ENCODE results near the gene RIN2. TPM values are rescaled to one million over a fixed set of nuclear protein-coding genes. Genes with fewer than 3 reads are reported as not detected.

The RIN2 gene
- total RNA-seq, 1 experiment from 2014 or later: 1.0 TPM

DNA sequence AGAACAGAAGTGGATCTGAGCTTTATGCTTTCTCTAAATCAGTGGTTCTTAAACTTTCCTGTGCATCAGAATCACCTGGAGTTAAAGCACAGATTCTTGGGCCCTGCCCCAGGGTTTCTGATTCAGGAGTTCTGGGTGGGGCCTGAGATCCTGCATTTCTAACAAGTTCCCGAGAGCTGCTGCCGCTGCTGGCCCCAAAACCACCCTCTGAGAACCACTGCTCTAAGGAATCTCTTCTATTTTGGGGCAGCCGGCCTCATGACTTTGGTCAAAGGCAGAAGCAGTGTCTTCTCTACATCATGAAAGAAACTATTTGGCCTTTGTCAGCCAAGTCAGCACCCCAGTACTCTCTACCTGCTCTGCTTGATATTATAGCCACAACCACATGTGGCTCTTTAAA is 42.1 kb upstream of the RIN2 start:
- H3K56ac ChIP-seq (ENCODE audit: insufficient read length, low read depth, low read length): no peak overlapping the region
- no peak overlapping the region for H2AFZ ChIP-seq (ENCODE audit: low read length)

More for the DNA sequence above, 42.1 kb upstream of the RIN2 start:
- Histone ChIP-seq H3K9ac (ENCODE audit: extremely low read depth, insufficient read length, low read length) (no peak overlapping the region), H2BK120ac (ENCODE audit: low read depth, low read length, poor library complexity, severe bottlenecking) (no peak overlapping the region), H4K8ac (replicated peaks; ENCODE audit: insufficient read length, low read depth, low read length) (no peak overlapping the region), H3K23me2 (ENCODE audit: insufficient read length, low read depth, low read length, poor library complexity, severe bottlenecking) (no peaks in the 10 kb centered on the region), H3K4me1 (ENCODE audit: insufficient read depth, low read length) (no peaks in the 10 kb centered on the region), H2BK5ac (ENCODE audit: insufficient read length, low read length) (no peak overlapping the region), H3K14ac (ENCODE audit: insufficient read depth, low read length) (no peak overlapping the region), H3K18ac (ENCODE audit: insufficient read length, low read depth, low read length) (no peak overlapping the region), H2AK5ac (ENCODE audit: insufficient read length, low read length) (no peak overlapping the region), H3T11ph (ENCODE audit: low read length) (no peak overlapping the region), H2BK20ac (ENCODE audit: low read depth, low read length, poor library complexity, severe bottlenecking) (no peak overlapping the region), H3K27ac (ENCODE audit: insufficient read length, low read depth, low read length) (no peak overlapping the region), H2BK12ac (ENCODE audit: insufficient read length, low read depth, low read length) (no peak overlapping the region), H4K5ac (ENCODE audit: insufficient read length, low read depth, low read length) (no peak overlapping the region), H3K9me3 (ENCODE audit: control insufficient read depth, low read depth, low read length) (peaks cover 12% of the 10 kb centered on the region), H3K79me1 (ENCODE audit: insufficient read depth, low read depth, low read length, poor library complexity, severe bottlenecking) (no peaks in the 10 kb centered on the region), H3K79me2 (ENCODE audit: insufficient read depth, low read length) (no peaks in the 10 kb centered on the region; the same call in 1 of the 2 replicates), H3K4me2 (ENCODE audit: insufficient read depth, insufficient read length, low read length) (no peak overlapping the region), H3K27me3 (ENCODE audit: insufficient read depth, low read length) (no peaks in the 10 kb centered on the region), H2BK15ac (ENCODE audit: low read depth, low read length) (no peak overlapping the region), H4K91ac (ENCODE audit: insufficient read length, low read depth, low read length) (no peak overlapping the region), H3K4ac (ENCODE audit: low read depth, low read length) (no peak overlapping the region), H4K20me1 (ENCODE audit: control insufficient read depth, insufficient read depth, insufficient read length) (no peaks in the 10 kb centered on the region), H3K23ac (ENCODE audit: insufficient read length, low read depth, low read length) (no peak overlapping the region)
- H3K9me3 Mint-ChIP-seq: peaks cover 15 to 21% of the 10 kb centered on the region in 2 experiments
- H3K4me3 Mint-ChIP-seq: no peak overlapping the region
- no CpG with 5 or more reads among the region's 3 CpGs for whole genome bisulfite sequencing (ENCODE audit: extremely low coverage, insufficient read length, low lambda C conversion rate)
- H3K36me3 Mint-ChIP-seq (ENCODE audit: insufficient read depth in 1 of 3, low read depth in 3 of 3): peaks cover 2 to 6% (median 6%) of the 10 kb centered on the region in 3 experiments; a peak in 2 of 7 replicates
- DNase-seq: no peak
- no peaks in the 10 kb centered on the region for H3K4me1 Mint-ChIP-seq
- TF ChIP-seq, protein P1, sequence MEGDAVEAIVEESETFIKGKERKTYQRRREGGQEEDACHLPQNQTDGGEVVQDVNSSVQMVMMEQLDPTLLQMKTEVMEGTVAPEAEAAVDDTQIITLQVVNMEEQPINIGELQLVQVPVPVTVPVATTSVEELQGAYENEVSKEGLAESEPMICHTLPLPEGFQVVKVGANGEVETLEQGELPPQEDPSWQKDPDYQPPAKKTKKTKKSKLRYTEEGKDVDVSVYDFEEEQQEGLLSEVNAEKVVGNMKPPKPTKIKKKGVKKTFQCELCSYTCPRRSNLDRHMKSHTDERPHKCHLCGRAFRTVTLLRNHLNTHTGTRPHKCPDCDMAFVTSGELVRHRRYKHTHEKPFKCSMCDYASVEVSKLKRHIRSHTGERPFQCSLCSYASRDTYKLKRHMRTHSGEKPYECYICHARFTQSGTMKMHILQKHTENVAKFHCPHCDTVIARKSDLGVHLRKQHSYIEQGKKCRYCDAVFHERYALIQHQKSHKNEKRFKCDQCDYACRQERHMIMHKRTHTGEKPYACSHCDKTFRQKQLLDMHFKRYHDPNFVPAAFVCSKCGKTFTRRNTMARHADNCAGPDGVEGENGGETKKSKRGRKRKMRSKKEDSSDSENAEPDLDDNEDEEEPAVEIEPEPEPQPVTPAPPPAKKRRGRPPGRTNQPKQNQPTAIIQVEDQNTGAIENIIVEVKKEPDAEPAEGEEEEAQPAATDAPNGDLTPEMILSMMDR (conservative IDR thresholded peaks at IDR 0.05): no peak
- H3K27ac Mint-ChIP-seq: no peak overlapping the region
- peaks cover 7% of the 10 kb centered on the region for H3K27me3 Mint-ChIP-seq (ENCODE audit: low read depth)

All from H9 (cell line).